ENCODE results near the gene PXMP4. TPM values are rescaled to one million over a fixed set of nuclear protein-coding genes. Genes with fewer than 3 reads are reported as not detected.

PXMP4 gene
- total and polyA plus RNA-seq, 9 of the 15 experiments (the other 6 are each of a cell fraction or from before 2014, with no cell fraction given): 4.8 to 29.1 (median 6.8) TPM

DNA sequence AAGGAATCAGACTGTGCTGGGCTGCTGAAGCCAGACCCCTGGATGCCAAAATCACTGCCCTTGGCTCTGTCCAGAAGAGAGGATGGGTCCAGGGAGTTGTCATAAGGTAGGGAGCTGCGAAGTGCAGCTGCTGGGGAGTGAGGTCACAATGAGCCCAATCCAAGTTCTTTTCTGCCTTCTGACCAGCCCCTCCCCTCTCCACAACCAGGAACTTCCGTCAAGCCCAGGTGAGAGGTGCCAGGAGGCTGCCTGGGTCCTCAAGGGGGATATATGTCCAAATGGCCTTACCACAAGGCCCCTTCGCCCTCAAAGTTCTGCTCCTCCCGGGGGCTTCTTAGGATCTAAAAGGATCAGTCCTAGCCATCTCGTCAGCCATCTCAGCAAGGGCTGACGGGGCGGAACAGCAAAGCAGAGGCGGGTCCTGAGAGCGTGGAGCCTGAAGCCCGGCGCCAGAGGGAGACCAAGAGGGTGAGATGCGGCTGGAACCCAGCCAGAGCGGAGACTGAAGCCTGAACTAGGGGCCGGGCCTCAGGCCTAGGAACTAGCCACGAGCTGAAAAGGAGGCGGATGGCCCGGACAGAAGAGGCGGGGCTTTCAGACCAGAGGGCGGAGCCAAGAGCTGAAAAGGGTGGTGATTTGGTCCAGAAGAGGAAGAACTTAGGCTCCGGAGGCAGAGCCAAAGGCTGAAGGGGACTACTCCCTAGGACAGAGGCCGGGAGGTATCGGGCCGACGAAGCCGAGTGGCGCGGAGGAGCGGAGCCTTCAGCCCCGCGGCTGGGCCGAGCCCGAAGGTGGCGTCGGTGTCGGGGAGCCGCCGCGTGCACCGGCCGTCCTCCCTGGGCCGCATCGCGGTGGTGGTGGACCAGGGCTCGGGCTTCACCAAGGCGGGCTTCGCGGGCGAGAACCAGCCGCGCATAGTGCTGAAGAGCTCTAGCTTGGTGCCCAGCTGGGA lies 53.5 kb downstream of the PXMP4 start, which contains the start of gene ACTL10 (continued):
- TF ChIP-seq ERF (CRISPR knock-in tag; IDR thresholded peaks at IDR 0.05): no peak
- no peak for TF ChIP-seq MYNN (IDR thresholded peaks at IDR 0.05)
- no peak for TF ChIP-seq MYNN (CRISPR knock-in tag; IDR thresholded peaks at IDR 0.05)
- TF ChIP-seq ZNF212 (CRISPR knock-in tag; IDR thresholded peaks at IDR 0.05): no peak
- TF ChIP-seq SP1 (CRISPR knock-in tag; IDR thresholded peaks at IDR 0.05): peak; percentile 66; the same call in 1 of the 2 replicates
- TF ChIP-seq, protein P1, sequence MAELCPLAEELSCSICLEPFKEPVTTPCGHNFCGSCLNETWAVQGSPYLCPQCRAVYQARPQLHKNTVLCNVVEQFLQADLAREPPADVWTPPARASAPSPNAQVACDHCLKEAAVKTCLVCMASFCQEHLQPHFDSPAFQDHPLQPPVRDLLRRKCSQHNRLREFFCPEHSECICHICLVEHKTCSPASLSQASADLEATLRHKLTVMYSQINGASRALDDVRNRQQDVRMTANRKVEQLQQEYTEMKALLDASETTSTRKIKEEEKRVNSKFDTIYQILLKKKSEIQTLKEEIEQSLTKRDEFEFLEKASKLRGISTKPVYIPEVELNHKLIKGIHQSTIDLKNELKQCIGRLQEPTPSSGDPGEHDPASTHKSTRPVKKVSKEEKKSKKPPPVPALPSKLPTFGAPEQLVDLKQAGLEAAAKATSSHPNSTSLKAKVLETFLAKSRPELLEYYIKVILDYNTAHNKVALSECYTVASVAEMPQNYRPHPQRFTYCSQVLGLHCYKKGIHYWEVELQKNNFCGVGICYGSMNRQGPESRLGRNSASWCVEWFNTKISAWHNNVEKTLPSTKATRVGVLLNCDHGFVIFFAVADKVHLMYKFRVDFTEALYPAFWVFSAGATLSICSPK (IDR thresholded peaks at IDR 0.05; ENCODE audit: borderline replicate concordance): no peak
- peak; percentile 68; the same call in 1 of the 2 replicates for TF ChIP-seq TRIM28 (IDR thresholded peaks at IDR 0.05)
- no peak for TF ChIP-seq NR2C1 (IDR thresholded peaks at IDR 0.05)
- TF ChIP-seq NR2C1 (tag; IDR thresholded peaks at IDR 0.05): 0 out of 2 replicates have a peak, but pooled peaks have one; percentile 9
- no peak for TF ChIP-seq KDM4B (IDR thresholded peaks at IDR 0.05; ENCODE audit: borderline replicate concordance in 2 of 2, low read depth in 1 of 2)
- TF ChIP-seq, protein P2, sequence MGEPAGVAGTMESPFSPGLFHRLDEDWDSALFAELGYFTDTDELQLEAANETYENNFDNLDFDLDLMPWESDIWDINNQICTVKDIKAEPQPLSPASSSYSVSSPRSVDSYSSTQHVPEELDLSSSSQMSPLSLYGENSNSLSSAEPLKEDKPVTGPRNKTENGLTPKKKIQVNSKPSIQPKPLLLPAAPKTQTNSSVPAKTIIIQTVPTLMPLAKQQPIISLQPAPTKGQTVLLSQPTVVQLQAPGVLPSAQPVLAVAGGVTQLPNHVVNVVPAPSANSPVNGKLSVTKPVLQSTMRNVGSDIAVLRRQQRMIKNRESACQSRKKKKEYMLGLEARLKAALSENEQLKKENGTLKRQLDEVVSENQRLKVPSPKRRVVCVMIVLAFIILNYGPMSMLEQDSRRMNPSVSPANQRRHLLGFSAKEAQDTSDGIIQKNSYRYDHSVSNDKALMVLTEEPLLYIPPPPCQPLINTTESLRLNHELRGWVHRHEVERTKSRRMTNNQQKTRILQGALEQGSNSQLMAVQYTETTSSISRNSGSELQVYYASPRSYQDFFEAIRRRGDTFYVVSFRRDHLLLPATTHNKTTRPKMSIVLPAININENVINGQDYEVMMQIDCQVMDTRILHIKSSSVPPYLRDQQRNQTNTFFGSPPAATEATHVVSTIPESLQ (CRISPR knock-in tag; IDR thresholded peaks at IDR 0.05): no peak
- TF ChIP-seq, protein P3, sequence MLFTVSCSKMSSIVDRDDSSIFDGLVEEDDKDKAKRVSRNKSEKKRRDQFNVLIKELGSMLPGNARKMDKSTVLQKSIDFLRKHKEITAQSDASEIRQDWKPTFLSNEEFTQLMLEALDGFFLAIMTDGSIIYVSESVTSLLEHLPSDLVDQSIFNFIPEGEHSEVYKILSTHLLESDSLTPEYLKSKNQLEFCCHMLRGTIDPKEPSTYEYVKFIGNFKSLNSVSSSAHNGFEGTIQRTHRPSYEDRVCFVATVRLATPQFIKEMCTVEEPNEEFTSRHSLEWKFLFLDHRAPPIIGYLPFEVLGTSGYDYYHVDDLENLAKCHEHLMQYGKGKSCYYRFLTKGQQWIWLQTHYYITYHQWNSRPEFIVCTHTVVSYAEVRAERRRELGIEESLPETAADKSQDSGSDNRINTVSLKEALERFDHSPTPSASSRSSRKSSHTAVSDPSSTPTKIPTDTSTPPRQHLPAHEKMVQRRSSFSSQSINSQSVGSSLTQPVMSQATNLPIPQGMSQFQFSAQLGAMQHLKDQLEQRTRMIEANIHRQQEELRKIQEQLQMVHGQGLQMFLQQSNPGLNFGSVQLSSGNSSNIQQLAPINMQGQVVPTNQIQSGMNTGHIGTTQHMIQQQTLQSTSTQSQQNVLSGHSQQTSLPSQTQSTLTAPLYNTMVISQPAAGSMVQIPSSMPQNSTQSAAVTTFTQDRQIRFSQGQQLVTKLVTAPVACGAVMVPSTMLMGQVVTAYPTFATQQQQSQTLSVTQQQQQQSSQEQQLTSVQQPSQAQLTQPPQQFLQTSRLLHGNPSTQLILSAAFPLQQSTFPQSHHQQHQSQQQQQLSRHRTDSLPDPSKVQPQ (CRISPR knock-in tag; IDR thresholded peaks at IDR 0.05; ENCODE audit: borderline replicate concordance): no peak
- no peak for TF ChIP-seq BACH1 (tag; IDR thresholded peaks at IDR 0.05)
- TF ChIP-seq CHCHD3 (CRISPR knock-in tag; IDR thresholded peaks at IDR 0.05): no peak
- TF ChIP-seq ATF1 (CRISPR knock-in tag; IDR thresholded peaks at IDR 0.05): no peak
- 0 out of 2 replicates have a peak, but pooled peaks have one; percentile 31 for TF ChIP-seq ATF1 (tag; IDR thresholded peaks at IDR 0.05)
- TF ChIP-seq RAD51 (IDR thresholded peaks at IDR 0.05; ENCODE audit: borderline replicate concordance, low read depth): no peak
- no peak for TF ChIP-seq POLR3G (IDR thresholded peaks at IDR 0.05; ENCODE audit: extremely low read depth, insufficient read length, insufficient replicate concordance)
- peak; percentile 40; the same call in 1 of the 2 replicates for TF ChIP-seq ESRRA (IDR thresholded peaks at IDR 0.05; ENCODE audit: borderline replicate concordance, low read depth)
- no peak for TF ChIP-seq ZNF354B (CRISPR knock-in tag; IDR thresholded peaks at IDR 0.05)
- no peak for TF ChIP-seq ZNF140 (CRISPR knock-in tag; IDR thresholded peaks at IDR 0.05)
- TF ChIP-seq SRF (CRISPR knock-in tag; IDR thresholded peaks at IDR 0.05): 0 out of 4 replicates have a peak, but pooled peaks of 1 of the 2 experiments have one; percentile 60
